T-helper 1 cell treated with Interleukin-12 subunit alpha and Interleukin-12 subunit beta and Interleukin-4 antibody, amounts not matched to agents 30 μg/mL and 1 μg/mL, for 36 hours (primary cell): Measurements from ENCODE around the gene UNC5C.

ENCODE experiments used
- H3K27ac Mint-ChIP-seq: one replicate; pipeline ENCODE4 v1.8.0; 2021; ENCODE audit warnings: mild to moderate bottlenecking, mixed read lengths
- H3K27me3 Mint-ChIP-seq: one replicate; pipeline ENCODE4 v1.8.0; 2021; ENCODE audit warnings: low read depth, mixed read lengths
- H3K36me3 Mint-ChIP-seq: one replicate; pipeline ENCODE4 v1.8.0; 2021; ENCODE audit warnings: low read depth, mixed read lengths
- H3K4me1 Mint-ChIP-seq: one replicate; pipeline ENCODE4 v1.8.0; 2021; ENCODE audit warnings: low read depth, mixed read lengths
- H3K4me3 Mint-ChIP-seq: one replicate; pipeline ENCODE4 v1.8.0; 2021; ENCODE audit warnings: mild to moderate bottlenecking, moderate library complexity, mixed read lengths
- H3K9me3 Mint-ChIP-seq: one replicate; pipeline ENCODE4 v1.8.0; 2021; ENCODE audit warnings: mixed read lengths

The UNC5C gene

GRCh38 chr4:95296052-95296451 lies 252.7 kb downstream of the UNC5C start:
- no peaks in the 10 kb centered on the region for H3K36me3 Mint-ChIP-seq
- no peak overlapping the region for H3K27ac Mint-ChIP-seq
- no peaks in the 10 kb centered on the region for H3K27me3 Mint-ChIP-seq
- H3K4me1 Mint-ChIP-seq: peaks cover 9% of the 10 kb centered on the region
- peaks cover 8% of the 10 kb centered on the region for H3K9me3 Mint-ChIP-seq
- no peak overlapping the region for H3K4me3 Mint-ChIP-seq

GRCh38 chr4:95295157-95295556 lies 253.6 kb downstream of the UNC5C start:
- Mint-ChIP-seq H3K36me3 (no peaks in the 10 kb centered on the region), H3K27ac (no peak overlapping the region), H3K4me3 (no peak overlapping the region), H3K27me3 (no peaks in the 10 kb centered on the region), H3K4me1 (peaks cover 14% of the 10 kb centered on the region), H3K9me3 (peaks cover 8% of the 10 kb centered on the region)

GRCh38 chr4:95294321-95294720 lies 254.5 kb downstream of the UNC5C start:
- H3K27me3 Mint-ChIP-seq: no peaks in the 10 kb centered on the region
- H3K36me3 Mint-ChIP-seq: no peaks in the 10 kb centered on the region
- H3K9me3 Mint-ChIP-seq: peaks cover 4% of the 10 kb centered on the region
- peaks cover 14% of the 10 kb centered on the region for H3K4me1 Mint-ChIP-seq
- no peak overlapping the region for H3K27ac Mint-ChIP-seq
- no peak overlapping the region for H3K4me3 Mint-ChIP-seq

- Mint-ChIP-seq H3K36me3 (no peaks in the 10 kb centered on the region), H3K27ac (no peak overlapping the region), H3K27me3 (no peaks in the 10 kb centered on the region), H3K9me3 (no peaks in the 10 kb centered on the region), H3K4me3 (no peak overlapping the region), H3K4me1 (peaks cover 14% of the 10 kb centered on the region)
These were observed 255.8 kb downstream of the UNC5C start for GRCh38 chr4:95293014-95293413.

GRCh38 chr4:95290702-95291101 lies 258.1 kb downstream of the UNC5C start:
- Mint-ChIP-seq H3K27ac (no peak overlapping the region), H3K9me3 (no peaks in the 10 kb centered on the region), H3K4me3 (no peak overlapping the region), H3K4me1 (peaks cover 14% of the 10 kb centered on the region), H3K36me3 (no peaks in the 10 kb centered on the region), H3K27me3 (no peaks in the 10 kb centered on the region)

GRCh38 chr4:95289028-95289634 lies 259.6 kb downstream of the UNC5C start:
- H3K27me3 Mint-ChIP-seq: no peaks in the 10 kb centered on the region
- no peak overlapping the region for H3K27ac Mint-ChIP-seq
- no peaks in the 10 kb centered on the region for H3K36me3 Mint-ChIP-seq
- no peaks in the 10 kb centered on the region for H3K9me3 Mint-ChIP-seq
- no peak overlapping the region for H3K4me3 Mint-ChIP-seq
- H3K4me1 Mint-ChIP-seq: peaks cover 14% of the 10 kb centered on the region

- Mint-ChIP-seq H3K4me1 (peaks cover 12% of the 10 kb centered on the region), H3K4me3 (no peak overlapping the region), H3K9me3 (no peaks in the 10 kb centered on the region), H3K27me3 (no peaks in the 10 kb centered on the region), H3K36me3 (no peaks in the 10 kb centered on the region), H3K27ac (no peak overlapping the region)
These were observed 260.2 kb downstream of the UNC5C start for GRCh38 chr4:95288552-95288951.

- no peaks in the 10 kb centered on the region for H3K9me3 Mint-ChIP-seq
- no peak overlapping the region for H3K27ac Mint-ChIP-seq
- H3K36me3 Mint-ChIP-seq: no peaks in the 10 kb centered on the region
- no peaks in the 10 kb centered on the region for H3K27me3 Mint-ChIP-seq
- peaks cover 4% of the 10 kb centered on the region for H3K4me1 Mint-ChIP-seq
- no peak overlapping the region for H3K4me3 Mint-ChIP-seq
These were observed 263.0 kb downstream of the UNC5C start for GRCh38 chr4:95285797-95286196.

GRCh38 chr4:95284655-95285054 lies 264.1 kb downstream of the UNC5C start:
- Mint-ChIP-seq H3K4me1 (no peaks in the 10 kb centered on the region), H3K36me3 (no peaks in the 10 kb centered on the region), H3K27me3 (no peaks in the 10 kb centered on the region), H3K27ac (no peak overlapping the region), H3K9me3 (no peaks in the 10 kb centered on the region), H3K4me3 (no peak overlapping the region)

- Mint-ChIP-seq H3K36me3 (no peaks in the 10 kb centered on the region), H3K4me1 (no peaks in the 10 kb centered on the region), H3K9me3 (no peaks in the 10 kb centered on the region), H3K4me3 (no peak overlapping the region), H3K27ac (no peak overlapping the region), H3K27me3 (no peaks in the 10 kb centered on the region)
These were observed 265.5 kb downstream of the UNC5C start for GRCh38 chr4:95283320-95283719.

- no peak overlapping the region for H3K27ac Mint-ChIP-seq
- H3K9me3 Mint-ChIP-seq: no peaks in the 10 kb centered on the region
- H3K4me1 Mint-ChIP-seq: no peaks in the 10 kb centered on the region
- H3K27me3 Mint-ChIP-seq: no peaks in the 10 kb centered on the region
- no peak overlapping the region for H3K4me3 Mint-ChIP-seq
- no peaks in the 10 kb centered on the region for H3K36me3 Mint-ChIP-seq
These were observed 276.0 kb downstream of the UNC5C start for GRCh38 chr4:95272797-95273196.

GRCh38 chr4:95272036-95272435 lies 276.7 kb downstream of the UNC5C start:
- Mint-ChIP-seq H3K9me3 (no peaks in the 10 kb centered on the region), H3K4me1 (no peaks in the 10 kb centered on the region), H3K4me3 (no peak overlapping the region), H3K36me3 (no peaks in the 10 kb centered on the region), H3K27me3 (no peaks in the 10 kb centered on the region), H3K27ac (no peak overlapping the region)

- Mint-ChIP-seq H3K36me3 (no peaks in the 10 kb centered on the region), H3K4me1 (no peaks in the 10 kb centered on the region), H3K9me3 (no peaks in the 10 kb centered on the region), H3K27ac (no peak overlapping the region), H3K4me3 (no peak overlapping the region), H3K27me3 (no peaks in the 10 kb centered on the region)
These were observed 279.8 kb downstream of the UNC5C start for GRCh38 chr4:95268819-95269565.

- no peaks in the 10 kb centered on the region for H3K36me3 Mint-ChIP-seq
- no peak overlapping the region for H3K27ac Mint-ChIP-seq
- no peaks in the 10 kb centered on the region for H3K27me3 Mint-ChIP-seq
- H3K9me3 Mint-ChIP-seq: no peaks in the 10 kb centered on the region
- no peak overlapping the region for H3K4me3 Mint-ChIP-seq
- no peaks in the 10 kb centered on the region for H3K4me1 Mint-ChIP-seq
These were observed 281.7 kb downstream of the UNC5C start for GRCh38 chr4:95267081-95267480.
